ENCODE measurements around the gene C13orf46.
A peak's percentile ranks its signal among the peaks of the same experiment; 100 is the strongest.

The C13orf46 gene

GRCh38 chr13:113955691-113956090, 18.2 kb downstream of the C13orf46 start:
- H3K27ac ChIP-seq: no peak overlapping the region
- DNase-seq (ENCODE audit: low spot score): no peak
- ChIA-PET CTCF (no interaction called here), POLR2A (ENCODE audit: low non-redundant PET) (no interaction called here)
- TF ChIP-seq, protein P1, sequence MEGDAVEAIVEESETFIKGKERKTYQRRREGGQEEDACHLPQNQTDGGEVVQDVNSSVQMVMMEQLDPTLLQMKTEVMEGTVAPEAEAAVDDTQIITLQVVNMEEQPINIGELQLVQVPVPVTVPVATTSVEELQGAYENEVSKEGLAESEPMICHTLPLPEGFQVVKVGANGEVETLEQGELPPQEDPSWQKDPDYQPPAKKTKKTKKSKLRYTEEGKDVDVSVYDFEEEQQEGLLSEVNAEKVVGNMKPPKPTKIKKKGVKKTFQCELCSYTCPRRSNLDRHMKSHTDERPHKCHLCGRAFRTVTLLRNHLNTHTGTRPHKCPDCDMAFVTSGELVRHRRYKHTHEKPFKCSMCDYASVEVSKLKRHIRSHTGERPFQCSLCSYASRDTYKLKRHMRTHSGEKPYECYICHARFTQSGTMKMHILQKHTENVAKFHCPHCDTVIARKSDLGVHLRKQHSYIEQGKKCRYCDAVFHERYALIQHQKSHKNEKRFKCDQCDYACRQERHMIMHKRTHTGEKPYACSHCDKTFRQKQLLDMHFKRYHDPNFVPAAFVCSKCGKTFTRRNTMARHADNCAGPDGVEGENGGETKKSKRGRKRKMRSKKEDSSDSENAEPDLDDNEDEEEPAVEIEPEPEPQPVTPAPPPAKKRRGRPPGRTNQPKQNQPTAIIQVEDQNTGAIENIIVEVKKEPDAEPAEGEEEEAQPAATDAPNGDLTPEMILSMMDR (conservative IDR thresholded peaks at IDR 0.05; ENCODE audit: low read depth): no peak

- H3K27ac ChIP-seq: no peak overlapping the region
- ChIA-PET POLR2A (ENCODE audit: low non-redundant PET) (no interaction called here), CTCF (no interaction called here)
- TF ChIP-seq, protein P1 (conservative IDR thresholded peaks at IDR 0.05; ENCODE audit: low read depth): no peak
- DNase-seq (ENCODE audit: low spot score): no peak
Observed at GRCh38 chr13:113955235-113955634, 18.6 kb downstream of the C13orf46 start.

DNA sequence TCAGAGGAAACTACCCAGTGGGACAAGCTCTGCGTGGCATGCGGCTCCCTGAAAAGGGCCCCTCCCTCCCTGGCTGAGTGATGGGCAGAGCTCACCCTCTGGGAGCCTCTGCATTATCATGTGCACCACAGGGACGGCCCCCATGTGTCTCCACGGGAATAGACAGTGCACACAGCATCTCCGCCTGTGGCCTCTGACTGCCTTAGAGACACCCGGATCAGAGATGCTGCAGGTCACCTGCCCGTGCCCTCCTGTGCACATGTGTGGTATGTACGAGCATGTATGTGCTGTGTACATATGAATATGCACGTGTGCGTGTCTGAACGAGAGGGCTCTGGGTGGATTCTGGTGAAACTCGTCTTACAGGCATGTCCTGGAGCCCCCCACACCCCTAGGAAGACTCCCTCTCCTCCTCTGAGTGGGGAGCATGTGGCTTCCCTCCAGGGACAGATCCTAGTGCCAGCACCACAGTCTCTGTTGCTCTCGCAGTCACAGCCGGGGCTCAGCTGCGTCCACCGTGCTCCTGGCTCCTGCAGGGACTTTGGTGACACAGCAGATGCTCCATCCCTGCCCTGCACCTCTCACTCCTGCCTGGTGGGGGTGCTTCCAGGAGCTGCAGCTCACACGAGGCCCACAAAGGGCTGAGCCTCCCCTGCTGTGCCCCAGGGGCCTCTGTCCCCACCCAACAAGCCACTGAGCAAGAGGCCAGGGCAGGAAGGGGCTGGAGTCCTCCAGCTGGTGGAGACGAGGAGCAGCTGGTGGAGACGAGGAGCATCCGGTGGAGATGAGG, 19.6 kb downstream of the C13orf46 start:
- H3K27ac ChIP-seq: no peak overlapping the region
- no peak for DNase-seq (ENCODE audit: low spot score)
- ChIA-PET POLR2A (ENCODE audit: low non-redundant PET) (no interaction called here), CTCF (no interaction called here)
- TF ChIP-seq, protein P1 (conservative IDR thresholded peaks at IDR 0.05; ENCODE audit: low read depth): no peak

DNA sequence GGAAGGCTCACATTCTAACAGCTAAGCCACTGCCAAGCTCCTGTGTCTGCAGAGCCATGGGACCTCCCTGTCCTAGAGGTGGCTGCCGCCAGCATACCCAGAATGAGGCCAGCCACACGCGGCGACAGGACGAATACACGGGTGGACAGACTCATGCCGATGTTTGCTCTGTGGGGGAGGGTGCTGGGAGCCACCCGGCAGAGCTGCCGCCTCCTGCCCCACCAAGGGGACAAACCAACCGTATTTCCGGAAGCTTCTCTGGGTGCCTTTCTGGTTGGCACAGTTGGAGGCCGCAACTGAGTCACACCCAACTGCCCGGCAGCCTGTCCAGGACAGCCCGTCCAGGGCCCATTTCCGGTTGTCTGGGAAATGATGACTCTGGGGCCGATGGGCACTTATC, 20.3 kb downstream of the C13orf46 start:
- H3K27ac ChIP-seq: peak overlapping the region; percentile 15; the same call in 1 of the 2 replicates
- TF ChIP-seq, protein P1 (conservative IDR thresholded peaks at IDR 0.05; ENCODE audit: low read depth): no peak
- POLR2A ChIA-PET (ENCODE audit: low non-redundant PET): no interaction called here
- CTCF ChIA-PET: interaction anchor here (1.2 kb wide), 1 partner anchor 273 kb away, joined by 10 read pairs; no protein-coding TSS in a partner anchor
- DNase-seq (ENCODE audit: low spot score): no peak

DNA sequence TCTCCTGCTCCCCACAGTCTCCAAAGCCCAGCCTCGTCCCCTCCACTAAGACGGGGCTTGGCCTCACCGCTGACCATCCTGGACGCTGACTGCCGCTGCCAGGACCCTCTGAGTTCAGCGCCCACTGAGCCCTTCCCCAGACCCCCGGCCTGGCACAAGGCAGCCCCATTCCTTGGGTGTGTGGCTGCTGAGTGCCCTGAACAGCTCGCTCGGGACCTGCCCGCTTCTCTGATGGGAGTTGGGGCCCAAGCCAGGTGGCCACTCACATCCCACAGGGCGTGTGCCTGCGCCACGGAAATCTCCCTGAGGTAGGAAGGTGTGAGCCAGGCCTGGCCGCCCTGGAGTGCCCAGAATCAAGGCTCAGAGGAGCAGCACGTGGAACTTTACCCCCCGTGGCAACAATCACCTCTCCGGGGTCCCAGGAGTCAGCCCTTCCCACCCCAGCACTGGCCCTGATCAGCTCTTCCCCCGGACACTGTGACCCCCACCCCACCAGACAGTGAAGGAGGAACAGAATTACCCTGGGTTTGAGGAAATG, 20.8 kb downstream of the C13orf46 start:
- H3K27ac ChIP-seq: peak overlapping the region; percentile 15
- DNase-seq (ENCODE audit: low spot score): no peak
- CTCF ChIA-PET: interaction anchor here (1.2 kb wide), 1 partner anchor 273 kb away, joined by 10 read pairs; no protein-coding TSS in a partner anchor
- TF ChIP-seq, protein P1 (conservative IDR thresholded peaks at IDR 0.05; ENCODE audit: low read depth): no peak
- POLR2A ChIA-PET (ENCODE audit: low non-redundant PET): no interaction called here

DNA sequence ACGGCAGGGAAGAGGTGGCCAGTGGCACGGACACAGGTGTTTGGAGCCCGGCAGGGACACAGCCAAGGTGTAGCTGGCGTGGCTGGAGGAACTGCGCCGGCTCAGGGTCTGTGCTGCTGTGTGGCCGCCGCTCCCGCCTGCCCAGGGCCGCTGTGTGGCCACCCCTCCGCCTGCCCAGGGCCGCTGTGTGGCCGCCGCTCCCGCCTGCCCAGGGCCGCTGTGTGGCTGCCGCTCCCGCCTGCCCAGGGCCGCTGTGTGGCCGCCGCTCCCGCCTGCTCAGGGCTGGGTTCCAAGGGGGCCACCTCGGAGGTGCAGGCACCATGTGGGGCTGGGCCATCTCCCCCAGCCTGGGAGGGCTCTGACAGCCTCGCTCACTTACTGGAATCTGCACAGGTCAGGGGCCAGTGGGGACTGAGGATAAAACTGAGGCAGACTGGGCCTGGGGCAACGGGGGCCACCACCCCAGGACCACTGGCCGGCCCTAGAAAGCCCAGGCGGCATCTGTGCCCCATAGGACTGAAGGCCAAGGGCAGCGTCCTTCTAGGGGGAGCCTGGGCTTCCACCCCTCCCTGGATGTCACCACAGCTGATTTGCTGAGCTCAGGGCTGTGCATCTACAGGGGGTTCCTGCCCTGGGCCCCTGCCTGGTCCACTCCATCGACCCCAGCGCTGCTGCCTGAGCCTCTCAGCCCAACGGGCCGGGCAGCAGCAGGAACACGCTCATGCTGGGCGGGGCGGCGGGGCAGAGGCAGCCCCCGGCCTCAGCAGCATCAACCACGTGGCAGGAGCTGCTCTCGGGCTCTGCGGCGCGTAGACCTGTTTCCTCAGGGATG, 21.5 kb downstream of the C13orf46 start:
- DNase-seq (ENCODE audit: low spot score): no peak
- TF ChIP-seq, protein P1 (conservative IDR thresholded peaks at IDR 0.05; ENCODE audit: low read depth): no peak
- ChIA-PET CTCF (interaction anchor here (1.2 kb wide), 1 partner anchor 274 kb away, joined by 10 read pairs; no protein-coding TSS in a partner anchor), POLR2A (ENCODE audit: low non-redundant PET) (no interaction called here)
- peak overlapping the region; percentile 15; the same call in 1 of the 2 replicates for H3K27ac ChIP-seq

Data from RWPE1 (cell line).